ENCODE data around the gene PPL.
"Not testable (repeated sequence)": the region's sequence is repeated elsewhere in the genome, so short reads cannot be mapped to it uniquely, and the experiment has no call there.

The PPL gene

DNA sequence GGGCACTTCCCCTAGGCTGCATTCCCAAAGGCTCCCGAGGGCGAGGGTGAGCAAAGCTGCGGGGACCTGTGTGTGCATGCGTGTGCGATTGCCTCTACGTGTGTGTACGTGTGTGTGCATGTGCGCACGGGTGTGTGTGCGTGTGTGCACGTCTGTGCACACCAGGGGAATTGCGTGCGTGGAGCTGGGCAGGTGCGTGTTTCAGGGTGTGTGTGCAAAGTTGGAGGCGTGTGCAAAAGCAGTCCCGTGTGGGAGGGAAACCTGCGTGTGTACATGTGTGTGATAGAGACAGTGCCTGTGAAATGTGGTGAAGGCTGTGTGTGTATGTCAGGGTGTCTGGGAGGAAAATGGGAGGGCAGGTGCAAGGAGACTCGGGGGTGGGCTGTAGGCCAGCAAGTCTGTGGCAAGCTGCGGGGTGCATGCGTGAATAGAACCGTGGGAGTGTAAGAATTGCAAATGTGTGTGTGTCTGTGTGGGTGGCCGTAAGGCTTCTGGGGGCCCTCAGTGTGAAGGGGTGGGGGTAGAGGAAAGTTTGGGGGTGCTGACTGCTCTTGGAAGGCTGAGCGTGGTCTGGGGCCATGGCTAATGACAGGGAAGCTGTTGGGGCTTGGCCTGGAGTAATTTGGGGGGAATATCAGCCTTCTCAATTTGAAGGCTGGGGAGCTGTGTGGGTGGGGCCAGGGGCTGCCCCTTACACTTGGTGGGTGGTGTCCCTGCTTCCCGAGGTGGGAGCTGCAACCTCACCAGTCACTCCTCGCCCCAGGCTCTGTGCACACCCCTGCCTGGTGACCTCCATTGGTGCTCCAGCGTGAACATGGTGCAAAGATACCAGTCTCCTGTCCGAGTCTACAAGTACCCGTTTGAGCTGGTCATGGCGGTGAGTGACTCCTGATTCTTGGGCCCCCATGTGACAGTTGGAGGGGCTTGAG, 21.8 kb upstream of the PPL start:
- DNase-seq: no peak

DNA sequence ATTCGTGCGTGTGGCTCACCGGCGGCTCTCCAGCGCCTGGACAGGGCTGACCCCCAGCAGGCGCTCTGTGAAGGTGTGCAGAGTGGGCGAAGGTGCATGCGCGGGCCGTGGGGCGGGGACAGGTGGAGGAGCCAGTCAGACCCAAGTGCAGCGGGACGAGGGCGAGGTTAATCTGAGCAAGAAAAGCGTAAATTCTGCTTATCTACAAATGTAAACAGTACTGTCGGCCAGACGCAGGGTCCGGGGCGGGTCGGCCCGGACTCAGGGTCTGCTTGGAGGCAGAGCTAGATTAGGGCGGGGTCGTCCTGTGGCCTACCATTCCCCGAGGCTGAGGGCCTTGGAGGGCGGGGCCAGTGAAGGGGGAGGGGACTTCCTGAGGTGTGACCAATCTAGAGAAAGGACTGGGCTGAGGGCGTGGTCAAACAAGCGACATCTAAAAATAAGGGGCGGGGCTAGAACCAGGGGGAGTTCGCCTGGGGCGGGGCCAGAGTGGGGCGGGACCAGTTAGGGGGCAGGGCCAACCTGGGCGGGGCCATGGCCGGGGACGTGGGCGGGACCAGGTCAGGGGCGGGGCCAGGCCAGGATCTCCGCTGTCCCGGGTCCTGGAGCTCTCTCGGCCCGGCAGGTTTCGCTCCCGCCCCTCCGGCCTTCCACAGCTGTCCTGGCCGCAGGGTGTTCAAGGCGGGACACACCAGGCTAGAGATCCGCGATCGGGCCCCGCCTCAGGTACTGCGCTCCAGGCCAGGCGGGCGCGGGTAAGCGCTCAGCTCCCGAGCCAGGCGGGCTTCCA, 21.0 kb upstream of the PPL start, which contains the start of gene SEC14L5:
Gene SEC14L5, plus strand, starts transcription at position 611 of the 790 bp plus-strand sequence. CDS start 994 bp downstream, outside the sequence.
- DNase-seq: peak; percentile 91

DNA sequence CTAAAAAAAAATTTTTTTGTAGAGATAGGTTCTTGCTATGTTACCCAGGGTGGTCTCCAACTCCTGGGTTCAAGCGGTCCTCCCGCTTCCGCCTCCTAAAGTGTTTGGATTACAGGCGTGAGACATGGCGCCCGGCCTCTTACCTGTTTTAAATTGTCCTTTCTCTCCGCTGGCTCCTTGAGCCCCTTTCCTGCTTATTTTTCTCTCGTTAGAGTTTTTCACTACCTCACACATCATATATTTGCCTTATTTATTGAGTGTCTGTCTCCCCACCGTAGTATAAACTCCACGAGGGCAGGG, 20.4 kb upstream of the PPL start:
- no peak for DNase-seq

DNA sequence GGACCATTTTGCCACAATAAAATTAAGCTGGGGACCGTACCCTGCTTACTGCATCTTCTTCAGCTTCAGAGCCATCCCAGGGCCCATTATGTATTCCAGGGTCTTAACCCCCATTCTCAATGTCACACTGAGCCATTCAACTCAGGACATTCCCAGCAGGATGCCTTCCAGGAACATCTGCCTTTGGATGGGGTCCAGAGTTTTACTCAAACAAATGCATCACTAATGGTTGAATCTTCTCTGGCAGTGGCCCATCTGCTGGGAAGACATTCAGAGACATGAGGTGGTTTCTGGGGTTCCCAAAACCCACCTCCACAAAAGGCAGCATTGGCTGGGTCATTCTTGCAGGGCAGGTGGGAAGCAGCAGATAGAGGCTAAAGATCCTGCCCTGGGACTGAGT, 17.8 kb upstream of the PPL start:
- no peak for DNase-seq

DNA sequence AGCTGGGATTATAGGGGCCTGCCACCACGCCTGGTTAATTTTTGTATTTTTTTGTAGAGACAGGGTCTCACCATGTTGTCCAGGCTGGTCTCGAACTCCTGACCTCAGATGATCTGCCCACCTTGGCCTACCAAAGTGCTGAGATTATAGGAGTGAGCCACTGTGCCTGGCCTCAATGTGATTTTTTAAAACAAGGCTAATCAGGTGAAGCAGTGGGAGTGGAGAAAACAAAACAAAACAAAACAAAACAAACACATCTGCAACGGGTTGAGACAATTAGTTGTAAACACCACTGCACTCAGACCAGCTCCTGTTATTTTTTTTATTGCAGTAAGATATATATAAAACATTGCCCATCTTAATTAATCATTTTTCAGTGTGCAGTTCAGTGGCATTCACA, 14.6 kb upstream of the PPL start:
- DNase-seq: not testable (repeated sequence)

DNA sequence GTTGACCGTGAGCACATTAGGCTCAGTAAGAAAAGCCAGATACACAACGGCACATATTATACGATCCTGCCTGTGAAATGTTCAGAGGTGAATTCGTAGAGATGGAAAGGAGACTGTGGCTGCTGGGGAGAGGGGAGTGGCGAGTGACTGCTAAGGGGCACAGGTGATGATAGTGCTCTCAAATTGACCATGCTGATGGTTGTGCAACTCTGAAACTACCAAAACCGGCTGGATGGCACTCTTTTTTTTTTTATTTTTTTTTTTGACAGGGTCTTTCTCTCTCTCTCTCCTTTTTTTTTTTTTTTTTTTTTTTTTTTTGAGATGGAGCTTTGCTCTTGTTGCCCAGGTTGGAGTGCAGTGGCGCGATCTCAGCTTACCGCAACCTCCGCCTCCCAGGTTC, 13.0 kb upstream of the PPL start:
- no peak for DNase-seq

DNA sequence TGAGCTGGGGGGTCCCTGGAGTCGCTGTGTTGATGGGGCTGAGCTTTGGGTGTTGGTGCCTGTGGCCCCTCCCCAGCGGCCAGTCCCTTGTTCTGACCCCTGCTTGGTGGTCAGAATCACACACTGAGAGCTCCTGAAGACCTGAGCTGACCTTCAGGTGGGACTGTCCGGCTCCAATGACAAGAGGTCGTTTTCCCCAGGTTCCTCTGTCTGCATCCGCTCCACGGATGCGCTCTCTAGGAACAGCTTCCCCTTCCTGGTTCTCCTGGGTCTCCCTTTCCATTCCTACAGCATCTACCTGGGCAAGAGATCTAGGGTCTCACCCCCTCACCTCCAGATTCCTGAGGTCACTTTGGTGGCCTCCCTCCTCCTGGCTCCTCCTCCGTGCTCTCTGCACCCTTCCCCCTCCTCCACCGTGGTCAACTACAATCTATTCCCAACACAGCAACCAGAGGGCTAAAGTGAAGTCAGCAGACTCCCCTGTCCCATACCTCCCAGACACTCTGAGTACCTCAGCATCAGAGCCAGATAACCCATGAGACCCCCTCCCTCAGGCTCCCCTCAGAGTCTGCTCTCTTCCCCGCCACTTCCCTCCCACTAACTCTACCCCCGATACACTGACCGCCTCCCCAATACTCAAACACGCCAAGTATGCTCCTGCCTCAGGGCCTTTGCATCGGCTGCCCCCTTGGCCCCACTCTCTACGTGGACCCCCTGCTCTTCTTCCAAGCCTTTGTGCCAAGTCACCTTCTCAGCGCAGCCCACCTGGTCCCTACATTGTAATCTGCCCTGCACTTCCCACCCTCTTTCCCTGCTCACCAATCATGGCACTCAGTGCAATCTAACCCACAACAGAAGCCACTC, 12.2 kb upstream of the PPL start:
- DNase-seq: no peak

DNA sequence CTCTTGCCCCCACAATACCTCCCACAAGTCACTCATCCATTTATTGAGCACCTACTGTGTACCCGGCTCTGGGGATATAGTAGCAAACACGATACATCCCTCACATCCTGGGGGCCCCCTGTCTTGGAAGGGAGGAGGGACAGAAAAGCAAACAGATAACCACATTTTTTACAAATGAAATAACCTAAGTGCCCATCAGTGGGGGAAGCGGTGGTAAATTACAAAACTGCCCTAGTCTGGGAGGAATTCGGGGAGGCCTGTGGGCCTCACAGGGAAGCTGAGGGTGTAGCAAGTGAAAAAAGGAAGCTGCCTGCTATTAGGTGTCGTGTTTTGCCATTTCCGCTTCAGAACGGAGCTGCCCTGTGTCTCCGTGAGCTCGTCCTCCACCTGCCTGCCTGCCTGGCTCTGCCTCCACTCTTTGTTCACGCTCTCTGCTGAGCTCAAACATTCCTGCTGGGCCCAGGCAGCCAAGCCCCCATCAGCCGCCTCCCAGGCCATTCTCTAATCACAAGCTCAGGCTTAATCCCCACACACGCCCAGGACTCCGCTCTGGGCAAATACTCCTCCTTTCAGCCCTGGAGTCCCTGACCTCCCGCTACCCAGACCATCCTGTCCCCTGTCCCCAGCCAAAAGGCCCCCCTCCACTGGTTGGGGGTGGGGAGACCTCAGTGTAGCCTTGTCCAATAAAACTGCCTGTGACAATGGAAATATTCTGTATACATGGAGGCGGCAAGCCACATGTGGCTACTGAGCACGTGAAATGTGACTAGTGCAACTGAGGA, 11.0 kb upstream of the PPL start:
- DNase-seq: peak; percentile 65

DNA sequence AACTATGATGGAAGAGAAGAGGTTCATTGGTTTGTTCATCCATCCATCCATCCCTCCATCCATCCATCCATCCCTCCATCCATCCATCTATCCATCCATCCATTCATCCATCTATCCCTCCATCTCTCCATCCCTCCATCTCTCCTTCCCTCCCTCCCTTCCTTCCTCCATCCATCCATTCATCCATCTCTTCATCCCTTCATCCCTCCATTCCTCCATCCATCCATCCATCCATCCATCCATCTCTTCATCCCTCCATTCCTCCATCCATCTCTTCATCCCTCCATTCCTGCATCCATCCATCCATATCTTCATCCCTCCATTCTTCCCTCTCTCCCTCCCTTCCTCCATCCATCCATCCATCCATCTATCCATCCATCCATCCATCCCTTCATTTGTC, 10.0 kb upstream of the PPL start:
- DNase-seq: no peak

DNA sequence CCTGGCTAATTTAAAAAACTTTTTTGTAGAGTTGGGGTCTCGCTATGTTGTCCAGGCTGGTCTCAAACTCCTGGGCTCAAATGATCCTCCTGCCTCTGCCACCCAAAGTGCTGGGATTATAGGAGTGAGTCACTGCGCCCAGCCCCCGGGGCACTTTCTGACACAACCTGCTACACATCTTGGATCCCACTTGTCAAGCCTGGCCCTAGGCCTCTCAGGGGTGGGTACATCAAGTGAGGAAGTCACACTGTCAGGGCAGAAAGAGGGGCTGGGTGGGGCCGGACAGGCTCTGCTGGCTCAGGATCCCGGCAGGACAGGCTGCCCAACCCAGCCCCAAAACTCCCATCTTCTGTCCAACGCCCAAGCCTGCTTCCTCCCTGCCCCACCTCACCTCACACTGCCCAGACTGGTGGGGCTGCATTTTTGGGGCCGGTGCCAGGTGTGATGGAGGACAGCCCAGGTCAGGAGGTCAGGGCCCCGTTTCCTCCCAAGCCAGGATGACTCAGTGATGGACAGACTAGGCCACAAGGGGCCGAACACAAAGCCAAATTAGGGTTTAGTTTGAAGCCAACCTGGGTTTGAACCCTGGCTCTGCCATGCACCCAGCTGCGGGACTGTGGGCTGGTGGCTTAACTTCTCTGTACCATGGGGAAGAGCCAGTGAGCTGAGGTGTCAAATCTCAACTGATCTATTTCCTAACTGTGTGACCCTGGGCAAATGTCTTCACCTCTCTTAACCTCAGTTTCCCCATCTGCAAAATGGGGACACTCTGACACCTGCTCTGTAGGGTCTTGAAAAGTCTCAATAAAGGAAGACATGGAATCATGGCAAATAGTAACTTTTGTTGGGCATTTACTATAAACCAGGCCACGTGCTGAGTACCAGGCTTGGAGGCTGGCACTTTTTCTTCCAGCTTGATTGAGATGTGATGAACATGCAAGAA, 8.9 kb upstream of the PPL start:
- no peak for DNase-seq

DNA sequence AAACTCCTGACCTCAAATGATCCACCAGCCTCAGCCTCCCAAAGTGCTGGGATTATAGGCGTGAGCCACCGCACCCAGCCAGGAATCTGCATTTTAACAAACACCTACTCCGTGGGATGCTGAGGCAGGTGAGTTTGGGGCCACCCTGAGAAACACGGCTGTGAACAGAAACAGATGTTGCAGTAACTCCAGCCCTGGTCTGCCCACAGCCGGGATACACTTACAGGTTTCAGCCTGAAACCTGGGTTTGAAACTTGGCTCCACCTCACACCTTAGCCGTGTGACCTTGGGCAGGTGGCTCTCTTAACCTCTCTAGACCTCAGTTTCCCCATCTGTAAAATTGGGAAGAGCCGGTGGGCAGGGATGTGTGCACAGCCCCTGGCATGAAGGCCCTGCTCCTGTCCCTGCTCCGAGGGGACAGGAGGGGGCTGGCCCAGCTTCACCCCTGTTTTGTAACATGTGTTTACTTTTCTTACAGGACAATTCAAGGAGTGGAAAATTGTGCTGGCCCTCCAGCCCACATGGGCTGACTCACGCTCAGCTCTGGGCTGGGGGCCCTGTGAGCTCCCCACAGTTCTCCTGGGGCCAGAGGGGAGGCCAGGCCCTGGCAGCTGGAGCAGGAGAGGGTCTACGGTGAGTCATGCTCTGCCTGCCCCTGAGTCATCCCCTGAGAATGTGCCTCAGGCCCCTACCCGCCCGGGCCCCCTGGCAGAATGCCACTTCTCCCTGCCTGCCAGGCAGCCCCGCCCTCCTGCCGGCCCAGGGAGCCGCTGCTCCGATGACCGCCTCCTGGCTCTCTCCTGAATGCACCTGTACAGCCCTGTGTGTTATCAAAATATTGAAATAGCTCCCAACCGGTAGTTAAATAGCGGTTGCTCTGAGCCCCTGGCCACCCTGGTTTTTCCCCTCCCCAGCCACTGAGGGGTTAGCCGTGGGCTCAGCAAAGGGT, 7.7 kb upstream of the PPL start:
- DNase-seq: peak; percentile 73

DNA sequence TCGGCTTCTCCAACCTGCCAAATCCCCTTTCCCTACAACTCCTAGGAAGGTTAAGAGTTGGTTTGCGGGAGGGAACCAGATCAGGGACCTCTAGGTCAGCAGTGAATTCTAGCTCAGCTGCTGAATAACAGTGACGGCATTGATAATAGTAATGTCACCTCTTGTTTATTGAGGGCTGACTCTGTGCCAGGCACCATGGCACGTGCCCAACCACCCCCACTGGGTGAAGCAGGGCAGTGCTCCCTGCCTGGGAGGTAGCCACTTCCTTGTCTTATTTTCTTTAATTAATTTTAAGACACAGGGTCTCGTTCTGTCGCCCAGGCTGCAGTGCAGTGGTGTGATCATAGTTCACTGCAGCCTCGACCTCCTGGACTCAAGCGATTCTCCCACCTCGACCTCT, 5.5 kb upstream of the PPL start:
- DNase-seq: no peak

DNA sequence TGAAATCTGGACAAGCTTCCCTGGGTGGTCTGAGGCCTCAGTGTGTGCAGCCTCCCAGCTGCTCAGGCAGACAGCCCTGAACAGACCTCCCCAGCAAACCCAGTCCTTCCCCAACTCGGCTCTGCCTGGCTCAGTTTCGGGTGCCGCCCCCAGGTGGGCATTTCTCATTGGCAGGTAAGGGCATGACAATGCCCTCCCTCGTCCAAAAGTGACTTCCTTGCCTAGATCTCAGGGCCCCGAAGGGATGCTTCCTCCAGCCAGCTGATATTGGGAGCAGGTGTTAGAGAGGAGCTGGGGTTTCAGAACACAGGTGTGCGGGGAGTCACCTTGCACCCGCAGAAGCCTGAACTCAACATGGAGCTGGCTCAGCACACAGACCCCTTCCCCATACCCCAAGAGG, 3.8 kb upstream of the PPL start:
- DNase-seq: no peak

DNA sequence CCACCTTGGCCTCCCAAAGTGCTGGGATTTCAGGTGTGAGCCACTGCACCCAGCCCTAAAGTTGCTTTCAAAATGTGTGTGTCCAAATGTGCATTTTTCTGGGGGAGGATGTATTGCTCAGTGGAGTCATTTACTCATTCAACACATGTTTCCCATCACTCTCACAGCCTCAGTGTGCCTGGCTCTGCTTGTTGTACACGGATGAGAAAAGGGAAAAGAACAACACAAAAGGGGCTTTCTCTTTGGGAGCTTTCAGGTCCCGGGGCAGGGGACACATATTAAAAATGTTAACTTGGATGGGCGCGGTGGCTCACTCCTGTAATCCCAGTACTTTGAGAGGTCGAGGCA, 1.7 kb upstream of the PPL start:
- no peak for DNase-seq

DNA sequence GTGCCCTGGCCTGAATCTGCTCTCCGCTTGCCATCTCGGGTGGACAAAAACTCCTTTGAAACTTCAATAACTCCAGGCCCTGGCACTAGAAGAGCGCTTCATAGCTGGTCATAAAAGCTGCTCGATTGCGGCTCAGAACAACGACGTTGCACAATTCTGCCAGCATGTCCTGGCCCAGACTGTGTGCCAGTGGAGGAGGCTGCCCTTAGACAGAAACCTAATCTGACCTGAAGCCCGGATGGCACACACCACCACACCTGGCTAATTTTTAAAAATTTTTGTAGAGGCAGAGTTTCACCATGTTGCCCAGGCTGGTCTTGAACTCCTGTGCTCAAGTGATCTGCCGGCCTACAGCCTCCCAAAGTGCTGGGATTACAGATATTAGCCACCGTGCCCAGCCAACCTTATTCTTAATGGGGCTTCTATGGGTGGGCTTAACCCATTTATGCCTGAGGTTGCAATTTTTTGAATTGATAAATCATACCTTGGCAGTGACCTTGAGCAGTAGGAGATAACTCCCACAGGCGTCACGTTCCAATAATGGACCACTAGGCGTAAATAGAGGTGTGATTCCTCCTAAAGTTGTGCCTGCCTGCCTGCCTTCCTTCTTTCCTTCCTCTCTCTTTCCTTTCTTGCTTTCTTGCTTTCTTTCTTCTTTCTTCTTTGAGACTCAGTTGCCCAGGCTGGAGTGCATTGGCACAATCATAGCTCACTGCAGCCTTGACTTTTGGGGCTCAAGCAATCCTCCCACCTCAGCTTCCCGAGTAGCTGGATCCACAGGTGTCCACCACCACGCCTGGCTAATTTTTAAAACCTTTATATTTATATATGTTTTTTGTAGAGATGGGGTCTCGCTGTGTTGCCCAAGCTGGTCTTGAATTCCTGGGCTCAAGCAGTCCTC, 1.1 kb upstream of the PPL start:
- no peak for DNase-seq

DNA sequence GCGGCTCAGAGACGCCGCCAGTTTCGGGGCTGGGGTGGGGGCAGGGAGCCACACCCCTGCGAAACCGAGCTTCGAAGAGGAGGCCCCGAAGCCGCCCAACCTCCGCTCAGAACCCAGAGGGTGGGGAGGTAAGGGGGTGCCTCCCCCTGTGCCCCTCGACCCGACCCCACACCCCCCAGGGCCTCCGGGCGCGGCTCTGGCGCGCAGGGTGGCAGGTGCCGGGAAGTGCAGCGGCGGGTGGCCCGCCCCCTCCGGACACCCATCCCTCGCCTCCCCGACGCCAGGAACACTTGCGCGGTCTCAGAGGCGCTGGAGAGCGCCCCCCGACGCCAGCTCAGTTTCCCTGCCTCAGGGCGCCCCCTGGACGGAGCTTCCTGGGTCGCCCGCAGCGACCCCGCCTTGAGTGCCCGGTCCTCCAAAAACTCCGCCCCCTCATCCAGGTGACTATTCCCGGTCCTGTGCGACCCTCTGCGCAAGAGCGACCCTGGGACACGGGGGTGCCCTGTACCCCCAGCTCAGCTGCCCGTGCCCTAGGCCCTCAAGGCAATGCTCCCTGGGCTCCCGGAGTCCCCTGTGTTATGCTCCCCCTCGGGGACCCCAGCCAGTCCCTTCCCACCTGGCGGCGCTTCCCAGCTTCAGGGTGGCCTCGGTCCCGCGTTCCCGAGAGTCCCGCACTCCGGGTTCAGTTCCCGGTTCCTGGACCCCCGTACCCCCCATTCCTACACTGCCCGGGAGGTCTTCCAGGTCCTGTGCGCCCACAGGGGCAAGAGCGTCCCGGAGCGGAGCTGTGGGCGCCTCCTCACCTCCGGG, 562 bp downstream of the PPL start:
- no peak for DNase-seq

DNA sequence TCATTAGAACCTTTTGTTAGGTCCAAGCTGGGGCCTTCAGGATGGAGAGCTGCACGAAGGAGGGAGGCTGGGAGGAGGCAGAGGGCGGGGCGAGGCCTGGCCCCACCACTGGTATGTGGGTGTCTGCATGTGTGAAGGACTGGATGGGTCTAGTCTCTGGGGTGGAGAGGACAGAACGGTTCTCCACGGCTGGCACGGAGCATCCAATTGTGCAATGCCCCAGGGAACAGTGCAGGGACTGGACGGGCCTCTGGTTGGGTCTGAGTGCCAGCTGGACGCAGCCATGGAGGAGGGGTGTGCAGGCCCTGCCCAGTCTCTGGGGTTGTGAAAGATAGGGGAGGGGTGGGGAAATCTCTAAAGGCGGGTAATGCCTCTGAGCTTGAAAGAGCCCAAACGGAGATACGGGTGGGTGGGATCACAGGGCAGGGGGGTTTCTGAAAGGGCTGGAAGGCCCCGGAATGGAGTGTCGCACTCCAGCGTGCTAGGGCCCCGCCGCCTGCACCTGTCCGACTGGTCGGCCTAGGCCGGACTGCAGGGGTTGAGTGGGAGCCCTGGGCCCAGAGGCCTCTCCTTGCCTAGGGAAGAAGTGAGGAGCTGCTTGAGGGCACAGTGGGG, 1.6 kb downstream of the PPL start:
- no peak for DNase-seq

DNA sequence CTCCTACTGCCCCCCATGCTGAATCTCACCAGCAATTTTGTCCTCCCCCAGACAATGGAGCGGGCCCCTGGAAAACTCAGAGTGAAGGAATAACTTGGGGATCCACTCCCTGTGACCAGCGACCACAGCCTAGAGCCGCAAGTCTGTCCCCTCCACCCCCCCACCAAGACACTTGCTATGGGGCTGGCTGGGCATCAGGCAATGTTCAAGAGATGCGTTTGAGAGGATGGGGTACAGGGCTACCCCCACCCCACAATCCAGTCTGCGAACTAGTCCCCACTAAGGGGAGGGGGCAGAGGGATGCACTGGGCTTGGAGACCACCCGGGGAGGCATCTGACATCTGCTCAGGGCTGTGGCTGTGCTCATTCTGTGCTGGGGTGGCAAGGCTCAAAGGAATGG, 2.4 kb downstream of the PPL start:
- DNase-seq: no peak
